Measurements from ENCODE around the gene KISS1. TPM values are rescaled to one million over a fixed set of nuclear protein-coding genes. Genes with fewer than 3 reads are reported as not detected.

Gene KISS1
- total RNA-seq, 1 donor from 2014 or later: 0.77 TPM

DNA sequence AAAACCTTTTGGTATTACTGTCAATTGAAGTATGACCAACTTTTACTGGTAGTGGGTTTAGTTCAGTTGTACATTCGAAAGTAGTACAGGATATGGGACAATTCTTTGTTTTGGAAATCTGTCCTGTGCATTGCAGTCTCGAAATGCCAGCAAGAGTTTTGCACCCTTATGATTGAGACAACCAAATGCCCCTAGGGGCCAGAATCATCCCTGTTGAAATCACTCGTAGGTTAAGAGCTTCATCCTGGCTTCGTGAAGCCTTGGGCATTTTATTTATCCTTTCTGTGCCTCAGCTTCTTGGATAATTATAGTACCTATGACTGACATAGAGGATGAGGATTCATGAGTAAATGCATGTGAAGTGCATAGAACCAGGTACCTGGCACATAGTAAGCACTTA lies 19.9 kb upstream of the KISS1 start:
- peaks cover 19% of the 10 kb centered on the region for H3K27me3 Mint-ChIP-seq (ENCODE audit: low read depth)
- H3K27ac Mint-ChIP-seq (ENCODE audit: unreplicated experiment): no peak overlapping the region
- TF ChIP-seq, protein P1, sequence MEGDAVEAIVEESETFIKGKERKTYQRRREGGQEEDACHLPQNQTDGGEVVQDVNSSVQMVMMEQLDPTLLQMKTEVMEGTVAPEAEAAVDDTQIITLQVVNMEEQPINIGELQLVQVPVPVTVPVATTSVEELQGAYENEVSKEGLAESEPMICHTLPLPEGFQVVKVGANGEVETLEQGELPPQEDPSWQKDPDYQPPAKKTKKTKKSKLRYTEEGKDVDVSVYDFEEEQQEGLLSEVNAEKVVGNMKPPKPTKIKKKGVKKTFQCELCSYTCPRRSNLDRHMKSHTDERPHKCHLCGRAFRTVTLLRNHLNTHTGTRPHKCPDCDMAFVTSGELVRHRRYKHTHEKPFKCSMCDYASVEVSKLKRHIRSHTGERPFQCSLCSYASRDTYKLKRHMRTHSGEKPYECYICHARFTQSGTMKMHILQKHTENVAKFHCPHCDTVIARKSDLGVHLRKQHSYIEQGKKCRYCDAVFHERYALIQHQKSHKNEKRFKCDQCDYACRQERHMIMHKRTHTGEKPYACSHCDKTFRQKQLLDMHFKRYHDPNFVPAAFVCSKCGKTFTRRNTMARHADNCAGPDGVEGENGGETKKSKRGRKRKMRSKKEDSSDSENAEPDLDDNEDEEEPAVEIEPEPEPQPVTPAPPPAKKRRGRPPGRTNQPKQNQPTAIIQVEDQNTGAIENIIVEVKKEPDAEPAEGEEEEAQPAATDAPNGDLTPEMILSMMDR (IDR thresholded peaks at IDR 0.05): no peak
- no peak overlapping the region for H3K4me3 Mint-ChIP-seq (ENCODE audit: unreplicated experiment)
- peaks cover 6% of the 10 kb centered on the region for H3K4me1 Mint-ChIP-seq (ENCODE audit: low read depth)
- no peak for DNase-seq (ENCODE audit: low spot score)
- no peaks in the 10 kb centered on the region for H3K36me3 Mint-ChIP-seq (ENCODE audit: low read depth)
- no peaks in the 10 kb centered on the region for H3K9me3 Mint-ChIP-seq (ENCODE audit: low read depth)

DNA sequence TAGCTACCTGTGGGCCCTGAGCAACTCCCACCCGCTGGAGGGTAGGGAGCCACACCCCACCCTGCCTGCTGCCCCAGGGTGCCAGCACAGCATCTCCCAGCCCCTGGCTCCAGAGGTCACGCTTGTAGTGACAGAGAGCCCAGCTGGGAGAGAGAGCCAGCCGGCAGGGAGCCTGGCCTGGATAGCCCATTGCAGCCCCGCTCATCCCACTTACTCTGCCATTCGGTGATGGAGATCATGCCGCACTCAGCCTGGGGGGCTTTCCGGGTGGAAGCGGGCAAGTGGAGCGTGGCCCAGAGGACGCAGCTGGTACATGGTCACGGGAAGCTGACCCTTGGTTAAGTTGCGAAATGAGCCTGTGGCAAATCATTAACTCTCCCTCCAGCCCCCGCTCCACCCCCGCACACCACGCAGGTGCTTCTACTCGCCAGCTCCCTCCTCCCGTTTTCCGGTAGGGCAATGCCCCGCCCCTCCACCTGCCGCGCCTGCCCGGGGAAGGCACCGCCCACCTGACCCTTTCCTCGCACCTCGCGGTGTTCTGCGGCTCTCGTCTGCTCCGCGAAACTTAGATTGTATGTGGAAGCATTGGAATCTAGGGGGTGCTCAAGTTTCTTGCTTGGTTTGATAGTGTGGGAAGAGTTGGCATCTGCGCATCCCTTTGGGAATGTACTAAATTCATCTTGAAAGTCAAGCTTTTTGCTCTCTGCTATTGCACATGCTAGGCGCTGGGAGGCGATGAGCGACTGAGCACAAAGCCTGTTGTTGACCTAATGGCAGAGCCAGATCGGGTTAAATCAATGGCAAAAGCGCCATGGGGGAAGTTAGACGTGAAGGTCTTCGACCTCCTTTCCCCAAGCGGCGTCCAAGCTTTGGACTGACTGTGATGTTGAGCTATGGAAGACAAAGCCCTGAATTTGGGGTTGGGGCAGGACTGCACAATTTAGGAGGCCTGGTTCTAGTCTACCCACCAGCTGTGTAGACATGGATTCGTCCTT lies 17.7 kb upstream of the KISS1 start, which contains the start of gene GOLT1A:
Gene GOLT1A (minus strand): TSS at position 321 of the 995 bp plus-strand sequence. CDS start 82 bp downstream, at position 239.
- Mint-ChIP-seq H3K27ac (ENCODE audit: unreplicated experiment) (no peak within 1 kb of the TSS), H3K36me3 (ENCODE audit: low read depth) (no peaks in the 10 kb centered on the region), H3K4me3 (ENCODE audit: unreplicated experiment) (peak within 1 kb of the TSS; percentile 26), H3K4me1 (ENCODE audit: low read depth) (peaks cover 6% of the 10 kb centered on the region), H3K27me3 (ENCODE audit: low read depth) (peaks cover 27% of the 10 kb centered on the region), H3K9me3 (ENCODE audit: low read depth) (no peaks in the 10 kb centered on the region)
- no peak for DNase-seq (ENCODE audit: low spot score)
- TF ChIP-seq, protein P1 (IDR thresholded peaks at IDR 0.05): peak; percentile 86

DNA sequence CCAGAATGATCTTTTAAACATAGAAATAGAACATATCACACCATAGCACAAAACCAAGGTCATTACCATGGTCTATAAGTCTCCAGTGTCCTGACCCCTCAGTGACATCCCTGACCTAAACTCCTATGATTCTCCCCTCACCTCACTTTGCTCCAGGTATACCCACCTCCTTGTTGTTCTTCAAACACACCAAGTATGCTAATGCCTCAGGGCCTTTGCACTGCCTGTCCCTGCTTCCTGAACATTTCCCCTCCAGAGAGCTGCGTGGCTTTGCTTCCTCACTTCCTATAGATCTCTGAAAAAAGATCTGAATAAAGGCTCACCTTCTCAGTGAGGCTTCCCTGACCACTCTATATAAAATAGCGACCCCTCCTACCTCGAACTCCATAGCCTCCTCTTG lies 16.4 kb upstream of the KISS1 start:
- Mint-ChIP-seq H3K27me3 (ENCODE audit: low read depth) (peaks cover 32% of the 10 kb centered on the region), H3K36me3 (ENCODE audit: low read depth) (no peaks in the 10 kb centered on the region), H3K27ac (ENCODE audit: unreplicated experiment) (no peak overlapping the region), H3K4me3 (ENCODE audit: unreplicated experiment) (no peak overlapping the region), H3K4me1 (ENCODE audit: low read depth) (peaks cover 6% of the 10 kb centered on the region), H3K9me3 (ENCODE audit: low read depth) (no peaks in the 10 kb centered on the region)
- DNase-seq (ENCODE audit: low spot score): no peak
- TF ChIP-seq, protein P1 (IDR thresholded peaks at IDR 0.05): no peak

DNA sequence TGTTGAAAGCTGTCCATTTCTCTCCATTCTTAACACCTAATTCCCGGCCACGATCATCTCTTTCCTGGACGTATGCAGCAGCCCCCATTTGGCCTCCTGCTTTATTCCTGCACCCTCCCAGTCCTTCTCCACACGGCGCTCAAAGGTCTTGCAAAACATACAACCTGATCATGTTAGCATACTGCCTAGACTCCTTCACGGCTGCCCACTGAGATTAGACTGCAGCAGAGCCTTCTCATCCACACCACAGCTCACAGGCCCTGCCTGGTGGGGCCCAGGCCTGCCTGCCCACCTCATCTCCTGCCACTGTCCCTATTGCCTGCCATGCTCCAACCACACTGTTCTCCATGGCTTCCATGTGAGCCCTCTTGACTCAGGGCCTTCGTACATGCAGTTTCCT lies 14.8 kb upstream of the KISS1 start:
- Mint-ChIP-seq H3K9me3 (ENCODE audit: low read depth) (no peaks in the 10 kb centered on the region), H3K4me3 (ENCODE audit: unreplicated experiment) (no peak overlapping the region), H3K27me3 (ENCODE audit: low read depth) (peaks cover 43% of the 10 kb centered on the region), H3K36me3 (ENCODE audit: low read depth) (no peaks in the 10 kb centered on the region), H3K4me1 (ENCODE audit: low read depth) (peaks cover 6% of the 10 kb centered on the region), H3K27ac (ENCODE audit: unreplicated experiment) (no peak overlapping the region)
- TF ChIP-seq, protein P1 (IDR thresholded peaks at IDR 0.05): no peak
- no peak for DNase-seq (ENCODE audit: low spot score)

DNA sequence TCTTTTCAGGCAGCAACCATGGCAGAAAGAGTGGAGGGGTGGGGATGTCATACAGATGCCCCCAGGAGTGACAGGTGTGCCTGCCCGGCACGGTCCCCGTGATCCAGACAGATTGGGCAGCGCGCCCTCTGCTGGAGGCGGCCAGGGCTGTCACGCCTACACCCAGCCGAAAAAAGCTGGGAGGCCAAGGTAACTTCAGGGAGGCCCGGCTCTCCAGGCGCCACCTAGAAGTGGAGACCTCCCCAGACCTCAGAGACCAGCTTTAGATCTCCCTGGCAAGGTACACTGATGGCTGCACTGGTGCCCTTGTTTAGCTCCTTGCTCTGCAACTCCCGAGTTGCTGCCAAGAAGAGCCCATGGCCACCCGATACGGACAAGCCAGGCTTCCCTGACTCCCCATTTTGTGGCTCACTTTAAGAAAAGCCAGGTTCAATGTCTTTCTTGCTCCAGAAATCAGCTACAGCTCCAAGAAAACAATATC lies 10.9 kb upstream of the KISS1 start:
- no peak overlapping the region for H3K27ac Mint-ChIP-seq (ENCODE audit: unreplicated experiment)
- no peak overlapping the region for H3K4me3 Mint-ChIP-seq (ENCODE audit: unreplicated experiment)
- no peaks in the 10 kb centered on the region for H3K4me1 Mint-ChIP-seq (ENCODE audit: low read depth)
- DNase-seq (ENCODE audit: low spot score): no peak
- peaks cover 59% of the 10 kb centered on the region for H3K27me3 Mint-ChIP-seq (ENCODE audit: low read depth)
- no peaks in the 10 kb centered on the region for H3K36me3 Mint-ChIP-seq (ENCODE audit: low read depth)
- TF ChIP-seq, protein P1 (IDR thresholded peaks at IDR 0.05): peak; percentile 93
- no peaks in the 10 kb centered on the region for H3K9me3 Mint-ChIP-seq (ENCODE audit: low read depth)

Data from chondrocyte (in vitro differentiated cells).